Esophagus muscularis mucosa (tissue), 4 donors: ENCODE measurements around the gene CCDC92. TPM values are rescaled to one million over a fixed set of nuclear protein-coding genes. Genes with fewer than 3 reads are reported as not detected.

Source experiments
- DNase-seq: peaks from one replicate; pipeline ENCODE4 v3.0.0-alpha.2; 2017; ENCODE audit errors: extremely low spot score
- H3K27ac ChIP-seq, 4 donors: fragments of 200-600 bp; sonication (generic); replicated peaks in 1 of 4; 1 replicate in 3 of 4; 2 replicates in 1 of 4; pipeline ENCODE4 v1.5.1; 2016 to 2019; ENCODE audit warnings: mild to moderate bottlenecking in 1 of 4
- H3K27me3 ChIP-seq, 4 donors: fragments of 200-600 bp; sonication (generic); one replicate each; pipeline versions ENCODE4 v1.5.1 to v1.6.0; 2016 to 2019
- H3K36me3 ChIP-seq, 4 donors: fragments of 200-600 bp; sonication (generic); one replicate each; pipeline ENCODE4 v1.5.1; 2016 to 2019
- H3K4me1 ChIP-seq, 4 donors: fragments of 200-600 bp; sonication (generic); one replicate each; pipeline ENCODE4 v1.5.1; 2016 to 2019
- H3K4me3 ChIP-seq, 4 donors: fragments of 200-600 bp; sonication (generic); 1 replicate in 2 of 4; 2 replicates in 2 of 4; pipeline ENCODE4 v1.5.1; 2016 to 2019; ENCODE audit warnings: mild to moderate bottlenecking in 4 of 4, moderate library complexity in 1 of 4
- H3K9me3 ChIP-seq, 4 donors: fragments of 200-600 bp; sonication (generic); 1 replicate in 3 of 4; 2 replicates in 1 of 4; pipeline ENCODE4 v1.5.1; 2016 to 2019
- EP300 ChIP-seq: sonication (generic); formaldehyde crosslinking; IDR thresholded peaks from one replicate; pipeline ENCODE4 v1.6.1; 2017; ENCODE audit warnings: antibody characterized with exemption
- POLR2A ChIP-seq: fragments of 450-650 bp; IDR thresholded peaks from one replicate; pipeline ENCODE4 v1.6.1; 2017; ENCODE audit warnings: antibody characterized with exemption, moderate library complexity, mild to moderate bottlenecking, low read depth
- POLR2AphosphoS5 ChIP-seq, 2 donors: sonication (generic); formaldehyde crosslinking; IDR thresholded peaks; one replicate each; pipeline ENCODE4 v1.6.1; 2017; ENCODE audit warnings: antibody characterized with exemption in 2 of 2
- WGBS: methylation state at CpG from one replicate; pipeline ENCODE4 v1.1.5; 2018; 5-methylcytosine and 5-hydroxymethylcytosine counted together
- intact Hi-C: fragments of 100-400 bp; cut with DNase I; formaldehyde crosslinking; loops from one replicate; pipeline ENCODE4 v1.15.1; 2023
- total RNA-seq, 4 donors: library from RNA; depleted of rRNA; stranded (reverse); fragments of >200 nt; gene quantifications; one replicate each; pipeline versions ENCODE4 v1.1.0 to v1.2.1, GENCODE V29; 2016
- TF ChIP-seq, protein P1 (sequence below), 3 experiments: fragments of 200-600 bp in 2 of 3; fragments of 450-650 bp in 1 of 3; sonication (generic) in 2 of 3; IDR thresholded peaks; one replicate each; pipeline ENCODE4 v1.5.1; 2017 to 2019; ENCODE audit warnings: antibody characterized with exemption in 3 of 3, mild to moderate bottlenecking in 2 of 3, moderate library complexity in 1 of 3

The CCDC92 gene
- total RNA-seq, 4 donors from 2014 or later, result 42.2 to 66.3 (median 54.1) TPM

- no peaks in the 10 kb centered on the region for H3K4me1 ChIP-seq
- no peaks in the 10 kb centered on the region for H3K9me3 ChIP-seq
- 72% methylated on average over 7 of the region's 7 CpGs for WGBS
- DNase-seq, result no peak
- H3K4me3 ChIP-seq, result no peak overlapping the region
- peaks cover 0 to 16% (median 0%) of the 10 kb centered on the region in 4 donors for H3K27me3 ChIP-seq
- H3K27ac ChIP-seq, result no peak overlapping the region
- no peaks in the 10 kb centered on the region for H3K36me3 ChIP-seq
- TF ChIP-seq POLR2AphosphoS5 (IDR thresholded peaks at IDR 0.05) (no peak), EP300 (no peak), POLR2A (no peak)
- TF ChIP-seq, protein P1, sequence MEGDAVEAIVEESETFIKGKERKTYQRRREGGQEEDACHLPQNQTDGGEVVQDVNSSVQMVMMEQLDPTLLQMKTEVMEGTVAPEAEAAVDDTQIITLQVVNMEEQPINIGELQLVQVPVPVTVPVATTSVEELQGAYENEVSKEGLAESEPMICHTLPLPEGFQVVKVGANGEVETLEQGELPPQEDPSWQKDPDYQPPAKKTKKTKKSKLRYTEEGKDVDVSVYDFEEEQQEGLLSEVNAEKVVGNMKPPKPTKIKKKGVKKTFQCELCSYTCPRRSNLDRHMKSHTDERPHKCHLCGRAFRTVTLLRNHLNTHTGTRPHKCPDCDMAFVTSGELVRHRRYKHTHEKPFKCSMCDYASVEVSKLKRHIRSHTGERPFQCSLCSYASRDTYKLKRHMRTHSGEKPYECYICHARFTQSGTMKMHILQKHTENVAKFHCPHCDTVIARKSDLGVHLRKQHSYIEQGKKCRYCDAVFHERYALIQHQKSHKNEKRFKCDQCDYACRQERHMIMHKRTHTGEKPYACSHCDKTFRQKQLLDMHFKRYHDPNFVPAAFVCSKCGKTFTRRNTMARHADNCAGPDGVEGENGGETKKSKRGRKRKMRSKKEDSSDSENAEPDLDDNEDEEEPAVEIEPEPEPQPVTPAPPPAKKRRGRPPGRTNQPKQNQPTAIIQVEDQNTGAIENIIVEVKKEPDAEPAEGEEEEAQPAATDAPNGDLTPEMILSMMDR (IDR thresholded peaks at IDR 0.05), result no peak
- intact Hi-C loops, result no loop called here
Observed at GRCh38 chr12:123923927-123924326, 48.7 kb downstream of the CCDC92 start.

DNA sequence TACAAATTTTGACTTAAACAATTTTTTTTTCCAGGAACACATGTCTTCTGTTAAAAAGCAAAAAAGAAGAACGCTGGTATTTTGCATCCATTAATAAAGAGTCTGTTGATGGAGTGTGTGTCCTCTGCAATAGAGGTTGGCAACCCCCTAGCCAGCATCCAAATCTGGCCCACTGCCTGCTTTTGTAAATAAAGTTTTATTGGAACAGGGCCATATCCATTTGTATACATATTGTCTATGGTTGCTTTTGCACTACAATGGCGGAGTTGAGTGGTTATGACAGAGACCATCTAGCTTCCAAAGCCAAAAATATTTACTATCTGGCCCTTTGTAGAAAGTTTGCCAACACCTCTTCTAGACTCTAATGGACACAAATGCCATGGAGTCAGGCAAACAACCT is 49.6 kb downstream of the CCDC92 start:
- TF ChIP-seq POLR2AphosphoS5 (IDR thresholded peaks at IDR 0.05), result no peak
- no peak for TF ChIP-seq EP300
- TF ChIP-seq, protein P1 (IDR thresholded peaks at IDR 0.05), result no peak
- TF ChIP-seq POLR2A, result no peak
- Histone ChIP-seq H3K27me3 (peaks cover 0 to 24% (median 0%) of the 10 kb centered on the region in 4 donors), H3K27ac (no peak overlapping the region), H3K4me1 (no peaks in the 10 kb centered on the region), H3K36me3 (no peaks in the 10 kb centered on the region), H3K4me3 (no peak overlapping the region), H3K9me3 (no peaks in the 10 kb centered on the region)
- DNase-seq, result no peak
- intact Hi-C loops, result no loop called here
- WGBS, result 92% methylated on average over 2 of the region's 2 CpGs

DNA sequence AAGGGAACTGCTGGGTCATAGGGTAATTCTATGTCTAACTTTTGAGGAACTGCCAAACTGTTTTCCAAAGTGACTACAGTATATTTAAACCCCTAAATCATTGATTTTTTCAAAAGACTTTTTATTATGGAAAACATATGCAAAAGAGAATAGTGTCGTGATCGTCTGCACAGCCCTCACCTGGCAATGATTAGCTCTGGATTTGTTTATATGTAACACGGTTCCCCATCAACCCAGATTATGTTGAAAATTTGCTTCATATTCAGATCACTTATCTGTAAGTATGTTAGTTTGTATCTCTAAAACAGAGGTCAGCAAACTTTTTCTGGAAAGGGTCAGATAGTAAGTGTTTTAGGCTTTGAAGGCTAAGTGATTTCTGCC is 52.7 kb downstream of the CCDC92 start:
- no peak overlapping the region for H3K4me3 ChIP-seq
- H3K27ac ChIP-seq, result no peak overlapping the region
- H3K9me3 ChIP-seq, result no peaks in the 10 kb centered on the region
- no peak for DNase-seq
- intact Hi-C loops, result no loop called here
- no peaks in the 10 kb centered on the region for H3K36me3 ChIP-seq
- H3K4me1 ChIP-seq, result no peaks in the 10 kb centered on the region
- peaks cover 0 to 47% (median 0%) of the 10 kb centered on the region in 4 donors for H3K27me3 ChIP-seq
- WGBS, result 61% methylated on average over 3 of the region's 3 CpGs
- TF ChIP-seq, protein P1 (IDR thresholded peaks at IDR 0.05), result no peak
- TF ChIP-seq EP300, result no peak
- no peak for TF ChIP-seq POLR2AphosphoS5 (IDR thresholded peaks at IDR 0.05)
- no peak for TF ChIP-seq POLR2A

GRCh38 chr12:123917337-123917850 is 55.2 kb downstream of the CCDC92 start:
- Histone ChIP-seq H3K27me3 (peaks cover 0 to 52% (median 0%) of the 10 kb centered on the region in 4 donors), H3K4me1 (no peaks in the 10 kb centered on the region), H3K4me3 (no peak overlapping the region), H3K9me3 (no peaks in the 10 kb centered on the region), H3K27ac (no peak overlapping the region), H3K36me3 (no peaks in the 10 kb centered on the region)
- intact Hi-C loops, result no loop called here
- WGBS, result 95% methylated on average over 18 of the region's 19 CpGs
- no peak for TF ChIP-seq EP300
- TF ChIP-seq, protein P1 (IDR thresholded peaks at IDR 0.05), result no peak
- TF ChIP-seq POLR2A, result no peak
- no peak for TF ChIP-seq POLR2AphosphoS5 (IDR thresholded peaks at IDR 0.05)
- DNase-seq, result no peak

DNA sequence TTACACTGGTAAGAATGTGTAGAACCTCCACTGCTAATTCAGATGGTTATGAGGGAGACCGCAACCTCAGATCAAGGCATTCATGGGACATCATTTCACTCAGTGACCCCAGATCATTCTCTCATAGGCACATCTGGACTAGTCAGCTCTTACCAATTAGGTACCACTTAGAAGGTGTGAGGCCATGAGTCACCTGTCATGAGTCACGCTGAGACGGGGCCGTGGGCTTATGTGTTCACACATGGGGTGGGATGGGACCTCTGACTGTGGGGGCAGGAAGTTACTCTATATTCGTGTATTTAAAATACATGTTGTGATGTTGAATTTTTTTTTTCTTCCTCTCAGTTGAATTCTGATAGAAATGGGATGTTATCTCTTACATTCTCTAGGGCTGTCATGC is 55.9 kb downstream of the CCDC92 start:
- Histone ChIP-seq H3K27me3 (peaks cover 0 to 48% (median 0%) of the 10 kb centered on the region in 4 donors), H3K36me3 (no peaks in the 10 kb centered on the region), H3K4me3 (no peak overlapping the region), H3K27ac (no peak overlapping the region), H3K4me1 (no peaks in the 10 kb centered on the region), H3K9me3 (no peaks in the 10 kb centered on the region)
- no peak for DNase-seq
- WGBS, result 81% methylated on average over 5 of the region's 5 CpGs
- no peak for TF ChIP-seq POLR2A
- TF ChIP-seq, protein P1 (IDR thresholded peaks at IDR 0.05), result no peak
- intact Hi-C loops, result no loop called here
